SU-DHL-6 (cell line): ENCODE measurements around the gene ANO10.

Source experiments
- H2AFZ ChIP-seq: fragments of 200-600 bp; sonication (generic); 2 replicates; pipeline ENCODE4 v1.6.1; 2014; ENCODE audit warnings: low read depth, mild to moderate bottlenecking, moderate library complexity, mixed read lengths, antibody characterized with exemption, low read length; ENCODE audit not compliant: severe bottlenecking
- H3F3A ChIP-seq: fragments of 200-600 bp; shearing (Covaris generic); 2 replicates; pipeline ENCODE4 v1.6.0; 2016; ENCODE audit warnings: antibody characterized with exemption, mild to moderate bottlenecking; ENCODE audit not compliant: insufficient read depth
- H3K27ac ChIP-seq: fragments of 200-600 bp; sonication (generic); 2 replicates; pipeline ENCODE4 v1.5.1; 2016; ENCODE audit warnings: low read depth, mild to moderate bottlenecking, low read length, moderate library complexity, mixed read lengths
- H3K27me3 ChIP-seq: fragments of 200-600 bp; sonication (generic), shearing (Covaris generic); 2 replicates; pipeline ENCODE4 v1.6.0; 2014; ENCODE audit warnings: mild to moderate bottlenecking, low read length
- H3K36me3 ChIP-seq: fragments of 200-600 bp; sonication (generic); 2 replicates; pipeline ENCODE4 v1.6.1; 2014; ENCODE audit warnings: mild to moderate bottlenecking, low read length, mixed read lengths
- H3K4me2 ChIP-seq: fragments of 300-600, 200-600 bp; shearing (Covaris generic), sonication (generic); 2 replicates; pipeline ENCODE4 v1.6.0; 2014; ENCODE audit warnings: low read length, low read depth, mild to moderate bottlenecking; ENCODE audit not compliant: poor library complexity, severe bottlenecking
- H3K4me3 ChIP-seq: fragments of 200-600 bp; sonication (generic); 2 replicates; pipeline ENCODE4 v1.5.1; 2014; ENCODE audit warnings: antibody characterized with exemption, low read length, mild to moderate bottlenecking, mixed read lengths; ENCODE audit not compliant: insufficient read depth, poor library complexity, severe bottlenecking
- H3K79me2 ChIP-seq: fragments of 200-600 bp; sonication (generic); 2 replicates; pipeline ENCODE4 v1.6.1; 2014; ENCODE audit warnings: mild to moderate bottlenecking, low read length, moderate library complexity; ENCODE audit not compliant: insufficient read depth
- H3K9ac ChIP-seq: fragments of 200-600 bp; sonication (generic); 2 replicates; pipeline ENCODE4 v1.7.0; 2014; ENCODE audit warnings: mild to moderate bottlenecking, low read length
- H3K9me2 ChIP-seq: fragments of 200-600 bp; sonication (generic); replicated peaks from 2 replicates; pipeline ENCODE4 v1.6.1; 2014; ENCODE audit warnings: low read length; ENCODE audit not compliant: insufficient read depth
- H3K9me3 ChIP-seq: fragments of 200-600 bp; sonication (generic); 2 replicates; pipeline ENCODE4 v1.6.1; 2014; ENCODE audit warnings: low read length, mixed read lengths; ENCODE audit not compliant: insufficient read depth
- H4K20me1 ChIP-seq: fragments of 200-600 bp; sonication (generic); 2 replicates; pipeline ENCODE4 v1.6.1; 2014; ENCODE audit warnings: low read depth, mild to moderate bottlenecking, antibody characterized with exemption, low read length, moderate library complexity, mixed read lengths
- CTCF ChIP-seq: fragments of 200-600 bp; sonication (generic); IDR thresholded peaks from one replicate; pipeline ENCODE4 v1.5.1; 2017; ENCODE audit warnings: antibody characterized with exemption, mild to moderate bottlenecking, low read length, moderate library complexity; ENCODE audit not compliant: insufficient read depth, poor library complexity, severe bottlenecking
- EZH2phosphoT487 ChIP-seq: fragments of 200-600 bp; sonication (generic), shearing (Covaris generic); conservative IDR thresholded peaks from 2 replicates; pipeline ENCODE4 v1.6.1; 2018; ENCODE audit warnings: mild to moderate bottlenecking, antibody characterized with exemption, low read length, moderate library complexity, mixed read lengths

Gene ANO10

GRCh38 chr3:43405888-43406642 lies 215.7 kb downstream of the ANO10 start:
- Histone ChIP-seq H3K4me3 (no peak overlapping the region), H3F3A (no peaks in the 10 kb centered on the region), H3K27me3 (no peaks in the 10 kb centered on the region), H4K20me1 (no peaks in the 10 kb centered on the region), H3K9me3 (no peaks in the 10 kb centered on the region), H2AFZ (no peak overlapping the region), H3K9me2 (no peaks in the 10 kb centered on the region), H3K9ac (no peak overlapping the region), H3K4me2 (no peak overlapping the region), H3K79me2 (no peaks in the 10 kb centered on the region), H3K27ac (no peak overlapping the region), H3K36me3 (no peaks in the 10 kb centered on the region)
- TF ChIP-seq CTCF: no peak
- no peak for TF ChIP-seq EZH2phosphoT487

GRCh38 chr3:43400781-43401730 lies 220.8 kb downstream of the ANO10 start:
- Histone ChIP-seq H3K9me2 (no peaks in the 10 kb centered on the region), H3K79me2 (no peaks in the 10 kb centered on the region), H3K4me3 (no peak overlapping the region), H3K36me3 (no peaks in the 10 kb centered on the region), H3K27me3 (no peaks in the 10 kb centered on the region), H3F3A (no peaks in the 10 kb centered on the region), H2AFZ (no peak overlapping the region), H4K20me1 (no peaks in the 10 kb centered on the region), H3K9ac (no peak overlapping the region), H3K27ac (no peak overlapping the region), H3K4me2 (no peak overlapping the region), H3K9me3 (no peaks in the 10 kb centered on the region)
- no peak for TF ChIP-seq EZH2phosphoT487
- no peak for TF ChIP-seq CTCF

DNA sequence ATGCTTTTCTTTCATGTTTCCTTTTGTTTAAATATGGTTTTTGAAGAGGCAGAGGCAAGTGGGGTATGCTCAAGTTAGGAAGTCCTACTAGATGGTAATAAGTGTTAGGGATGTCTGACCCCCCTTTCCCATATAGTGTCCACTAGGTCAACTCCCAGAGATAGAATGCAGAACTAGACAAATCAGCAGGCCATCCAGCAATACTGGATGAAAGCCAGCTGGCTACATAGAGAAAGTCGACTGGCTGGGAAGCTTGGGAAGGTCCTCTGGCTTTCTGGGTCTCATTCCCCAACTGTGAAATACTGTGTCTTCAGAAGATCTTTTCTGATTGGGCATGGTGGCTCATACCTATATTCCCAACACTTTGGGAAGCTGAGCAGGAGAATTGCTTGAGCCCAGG lies 221.6 kb downstream of the ANO10 start:
- no peaks in the 10 kb centered on the region for H4K20me1 ChIP-seq
- H3K36me3 ChIP-seq: no peaks in the 10 kb centered on the region
- no peaks in the 10 kb centered on the region for H3K27me3 ChIP-seq
- TF ChIP-seq EZH2phosphoT487 (no peak), CTCF (no peak)
- no peak overlapping the region for H3K27ac ChIP-seq
- H3K9ac ChIP-seq: no peak overlapping the region
- H3K4me2 ChIP-seq: no peak overlapping the region
- H3K79me2 ChIP-seq: no peaks in the 10 kb centered on the region
- no peak overlapping the region for H3K4me3 ChIP-seq
- H3K9me2 ChIP-seq: no peaks in the 10 kb centered on the region
- H3K9me3 ChIP-seq: no peaks in the 10 kb centered on the region
- H3F3A ChIP-seq: no peaks in the 10 kb centered on the region
- no peak overlapping the region for H2AFZ ChIP-seq
